Measurements from ENCODE around the gene APLF.
A peak's percentile ranks its signal among the peaks of the same experiment; 100 is the strongest.

Gene APLF

GRCh38 chr2:68467077-68467960 lies at the start of gene APLF, which contains the start of gene FBXO48:
APLF (plus strand) TSS chr2:68467585; CDS start chr2:68467732, 147 bp downstream.
FBXO48 (minus strand) TSS chr2:68467294; CDS start chr2:68465145, 2,149 bp downstream.
- DNase-seq (ENCODE audit: low read depth, low spot score), result peak; percentile 90
- Histone ChIP-seq H3K4me3 (ENCODE audit: low read length) (peak within 1 kb of the TSS; percentile 100), H3K27me3 (ENCODE audit: control insufficient read depth, insufficient read depth, low read length) (no peaks in the 10 kb centered on the region), H3K4me1 (ENCODE audit: control insufficient read depth, insufficient read depth, low read length) (no peaks in the 10 kb centered on the region), H3K36me3 (ENCODE audit: control insufficient read depth, insufficient read depth, low read length) (no peaks in the 10 kb centered on the region), H3K9me3 (ENCODE audit: control insufficient read depth, insufficient read depth, low read length) (no peaks in the 10 kb centered on the region), H3K27ac (ENCODE audit: low read length) (no peak within 1 kb of the TSS)
- no CpG with 5 or more reads among the region's 82 CpGs for WGBS (ENCODE audit: insufficient coverage, insufficient read length)

- no peak for DNase-seq (ENCODE audit: low read depth, low spot score)
- no peak overlapping the region for H3K27ac ChIP-seq (ENCODE audit: low read length)
- no peak overlapping the region for H3K4me3 ChIP-seq (ENCODE audit: low read length)
- peaks cover 6% of the 10 kb centered on the region for H3K4me1 ChIP-seq (ENCODE audit: control insufficient read depth, insufficient read depth, low read length)
- no peaks in the 10 kb centered on the region for H3K27me3 ChIP-seq (ENCODE audit: control insufficient read depth, insufficient read depth, low read length)
- no CpG with 5 or more reads among the region's 1 CpG for WGBS (ENCODE audit: insufficient coverage, insufficient read length)
- no peaks in the 10 kb centered on the region for H3K9me3 ChIP-seq (ENCODE audit: control insufficient read depth, insufficient read depth, low read length)
- no peaks in the 10 kb centered on the region for H3K36me3 ChIP-seq (ENCODE audit: control insufficient read depth, insufficient read depth, low read length)
Measured at GRCh38 chr2:68417926-68418325, 49.5 kb upstream of the APLF start.

- DNase-seq (ENCODE audit: low read depth, low spot score), result no peak
- Histone ChIP-seq H3K36me3 (ENCODE audit: control insufficient read depth, insufficient read depth, low read length) (no peaks in the 10 kb centered on the region), H3K27me3 (ENCODE audit: control insufficient read depth, insufficient read depth, low read length) (no peaks in the 10 kb centered on the region), H3K4me3 (ENCODE audit: low read length) (no peak overlapping the region), H3K9me3 (ENCODE audit: control insufficient read depth, insufficient read depth, low read length) (no peaks in the 10 kb centered on the region), H3K27ac (ENCODE audit: low read length) (no peak overlapping the region), H3K4me1 (ENCODE audit: control insufficient read depth, insufficient read depth, low read length) (peaks cover 6% of the 10 kb centered on the region)
- no CpG with 5 or more reads among the region's 1 CpG for WGBS (ENCODE audit: insufficient coverage, insufficient read length)
Measured at GRCh38 chr2:68418419-68418818, 49.0 kb upstream of the APLF start.

GRCh38 chr2:68418855-68419254 lies 48.5 kb upstream of the APLF start:
- H3K27me3 ChIP-seq (ENCODE audit: control insufficient read depth, insufficient read depth, low read length), result no peaks in the 10 kb centered on the region
- DNase-seq (ENCODE audit: low read depth, low spot score), result no peak
- no peak overlapping the region for H3K4me3 ChIP-seq (ENCODE audit: low read length)
- H3K9me3 ChIP-seq (ENCODE audit: control insufficient read depth, insufficient read depth, low read length), result no peaks in the 10 kb centered on the region
- peaks cover 6% of the 10 kb centered on the region for H3K4me1 ChIP-seq (ENCODE audit: control insufficient read depth, insufficient read depth, low read length)
- H3K27ac ChIP-seq (ENCODE audit: low read length), result no peak overlapping the region
- H3K36me3 ChIP-seq (ENCODE audit: control insufficient read depth, insufficient read depth, low read length), result no peaks in the 10 kb centered on the region
- WGBS (ENCODE audit: insufficient coverage, insufficient read length), result no CpG with 5 or more reads among the region's 3 CpGs

GRCh38 chr2:68420254-68420910 lies 47.0 kb upstream of the APLF start:
- H3K9me3 ChIP-seq (ENCODE audit: control insufficient read depth, insufficient read depth, low read length), result no peaks in the 10 kb centered on the region
- peaks cover 6% of the 10 kb centered on the region for H3K4me1 ChIP-seq (ENCODE audit: control insufficient read depth, insufficient read depth, low read length)
- H3K36me3 ChIP-seq (ENCODE audit: control insufficient read depth, insufficient read depth, low read length), result no peaks in the 10 kb centered on the region
- no peak overlapping the region for H3K4me3 ChIP-seq (ENCODE audit: low read length)
- no peaks in the 10 kb centered on the region for H3K27me3 ChIP-seq (ENCODE audit: control insufficient read depth, insufficient read depth, low read length)
- H3K27ac ChIP-seq (ENCODE audit: low read length), result no peak overlapping the region
- no CpG with 5 or more reads among the region's 3 CpGs for WGBS (ENCODE audit: insufficient coverage, insufficient read length)
- DNase-seq (ENCODE audit: low read depth, low spot score), result no peak

- no CpG with 5 or more reads among the region's 2 CpGs for WGBS (ENCODE audit: insufficient coverage, insufficient read length)
- no peaks in the 10 kb centered on the region for H3K36me3 ChIP-seq (ENCODE audit: control insufficient read depth, insufficient read depth, low read length)
- no peaks in the 10 kb centered on the region for H3K4me1 ChIP-seq (ENCODE audit: control insufficient read depth, insufficient read depth, low read length)
- no peaks in the 10 kb centered on the region for H3K27me3 ChIP-seq (ENCODE audit: control insufficient read depth, insufficient read depth, low read length)
- H3K27ac ChIP-seq (ENCODE audit: low read length), result no peak overlapping the region
- no peak for DNase-seq (ENCODE audit: low read depth, low spot score)
- H3K4me3 ChIP-seq (ENCODE audit: low read length), result no peak overlapping the region
- no peaks in the 10 kb centered on the region for H3K9me3 ChIP-seq (ENCODE audit: control insufficient read depth, insufficient read depth, low read length)
Measured at GRCh38 chr2:68423966-68424650, 43.3 kb upstream of the APLF start.

GRCh38 chr2:68425503-68425902 lies 41.9 kb upstream of the APLF start:
- no peak overlapping the region for H3K4me3 ChIP-seq (ENCODE audit: low read length)
- no CpG with 5 or more reads among the region's 3 CpGs for WGBS (ENCODE audit: insufficient coverage, insufficient read length)
- H3K27me3 ChIP-seq (ENCODE audit: control insufficient read depth, insufficient read depth, low read length), result no peaks in the 10 kb centered on the region
- H3K36me3 ChIP-seq (ENCODE audit: control insufficient read depth, insufficient read depth, low read length), result no peaks in the 10 kb centered on the region
- no peak for DNase-seq (ENCODE audit: low read depth, low spot score)
- H3K27ac ChIP-seq (ENCODE audit: low read length), result no peak overlapping the region
- no peaks in the 10 kb centered on the region for H3K4me1 ChIP-seq (ENCODE audit: control insufficient read depth, insufficient read depth, low read length)
- no peaks in the 10 kb centered on the region for H3K9me3 ChIP-seq (ENCODE audit: control insufficient read depth, insufficient read depth, low read length)

GRCh38 chr2:68426446-68426845 lies 40.9 kb upstream of the APLF start:
- Histone ChIP-seq H3K4me1 (ENCODE audit: control insufficient read depth, insufficient read depth, low read length) (no peaks in the 10 kb centered on the region), H3K27ac (ENCODE audit: low read length) (no peak overlapping the region), H3K4me3 (ENCODE audit: low read length) (no peak overlapping the region), H3K36me3 (ENCODE audit: control insufficient read depth, insufficient read depth, low read length) (no peaks in the 10 kb centered on the region), H3K9me3 (ENCODE audit: control insufficient read depth, insufficient read depth, low read length) (no peaks in the 10 kb centered on the region), H3K27me3 (ENCODE audit: control insufficient read depth, insufficient read depth, low read length) (no peaks in the 10 kb centered on the region)
- no CpG with 5 or more reads among the region's 1 CpG for WGBS (ENCODE audit: insufficient coverage, insufficient read length)
- DNase-seq (ENCODE audit: low read depth, low spot score), result no peak

GRCh38 chr2:68426848-68427579 lies 40.4 kb upstream of the APLF start:
- DNase-seq (ENCODE audit: low read depth, low spot score), result no peak
- H3K4me3 ChIP-seq (ENCODE audit: low read length), result no peak overlapping the region
- H3K27ac ChIP-seq (ENCODE audit: low read length), result no peak overlapping the region
- H3K27me3 ChIP-seq (ENCODE audit: control insufficient read depth, insufficient read depth, low read length), result no peaks in the 10 kb centered on the region
- H3K4me1 ChIP-seq (ENCODE audit: control insufficient read depth, insufficient read depth, low read length), result no peaks in the 10 kb centered on the region
- no peaks in the 10 kb centered on the region for H3K36me3 ChIP-seq (ENCODE audit: control insufficient read depth, insufficient read depth, low read length)
- no peaks in the 10 kb centered on the region for H3K9me3 ChIP-seq (ENCODE audit: control insufficient read depth, insufficient read depth, low read length)
- WGBS (ENCODE audit: insufficient coverage, insufficient read length), result no CpG with 5 or more reads among the region's 10 CpGs

- Histone ChIP-seq H3K4me1 (ENCODE audit: control insufficient read depth, insufficient read depth, low read length) (no peaks in the 10 kb centered on the region), H3K27me3 (ENCODE audit: control insufficient read depth, insufficient read depth, low read length) (no peaks in the 10 kb centered on the region), H3K4me3 (ENCODE audit: low read length) (no peak overlapping the region), H3K9me3 (ENCODE audit: control insufficient read depth, insufficient read depth, low read length) (no peaks in the 10 kb centered on the region), H3K36me3 (ENCODE audit: control insufficient read depth, insufficient read depth, low read length) (no peaks in the 10 kb centered on the region), H3K27ac (ENCODE audit: low read length) (no peak overlapping the region)
- WGBS (ENCODE audit: insufficient coverage, insufficient read length), result no CpG with 5 or more reads among the region's 4 CpGs
- DNase-seq (ENCODE audit: low read depth, low spot score), result no peak
Measured at GRCh38 chr2:68428126-68428525, 39.3 kb upstream of the APLF start.

All from iPS DF 6.9 (cell line).